Dedifferentiated amniotic fluid mesenchymal stem cell (primary cell): ENCODE data around the gene RPTOR.
A peak's percentile ranks its signal among the peaks of the same experiment; 100 is the strongest.
"Not testable (repeated sequence)": the region's sequence is repeated elsewhere in the genome, so short reads cannot be mapped to it uniquely, and the experiment has no call there.

ENCODE experiments used
- DNase-seq: peaks from one replicate; pipeline ENCODE4 v3.0.0-alpha.2; 2016; ENCODE audit errors: extremely low spot score

Gene RPTOR

GRCh38 chr17:80512233-80512632 is 32.4 kb upstream of the RPTOR start:
- DNase-seq, result no peak

DNA sequence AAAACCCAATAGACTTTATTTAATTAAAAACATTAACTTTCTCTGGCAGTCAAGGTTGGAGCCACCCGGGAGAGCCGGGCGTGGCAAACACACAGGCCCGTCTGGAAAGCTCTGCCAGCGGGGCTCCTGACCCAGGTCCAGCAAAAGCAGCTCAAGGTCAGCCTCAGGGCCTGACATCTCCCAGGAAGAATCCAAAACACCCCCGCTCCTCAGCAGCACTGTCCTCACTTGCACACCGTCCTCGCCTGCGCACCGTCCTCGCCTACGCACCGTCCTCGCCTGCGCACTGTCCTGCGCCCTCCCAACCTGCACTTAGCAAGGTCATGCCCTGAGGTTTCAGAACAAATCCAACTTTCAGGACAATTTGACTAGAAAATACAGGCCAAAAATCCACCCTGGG is 31.4 kb upstream of the RPTOR start:
- no peak for DNase-seq

DNA sequence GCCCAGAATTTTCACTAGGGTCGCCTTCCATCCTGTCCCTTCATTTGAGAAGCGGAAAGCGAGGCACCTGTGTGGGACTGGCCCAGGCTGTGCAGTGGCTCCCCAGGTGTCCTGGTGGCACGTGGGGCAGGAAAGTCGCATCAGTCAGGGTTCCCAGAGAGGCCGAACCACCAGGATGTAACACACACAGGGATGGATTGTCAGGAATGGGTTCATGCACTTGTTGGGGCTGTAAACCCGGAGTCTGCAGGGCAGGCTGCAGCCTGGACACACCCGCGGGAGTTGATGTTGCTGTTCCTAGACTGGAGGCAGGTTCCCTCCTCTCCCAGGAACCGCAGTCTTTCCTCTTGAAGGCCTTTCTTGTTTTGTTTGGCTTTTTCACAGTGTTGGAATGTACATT is 30.7 kb upstream of the RPTOR start:
- peak; percentile 46 for DNase-seq

- DNase-seq, result no peak
These were observed 28.3 kb upstream of the RPTOR start for GRCh38 chr17:80516171-80516932.

DNA sequence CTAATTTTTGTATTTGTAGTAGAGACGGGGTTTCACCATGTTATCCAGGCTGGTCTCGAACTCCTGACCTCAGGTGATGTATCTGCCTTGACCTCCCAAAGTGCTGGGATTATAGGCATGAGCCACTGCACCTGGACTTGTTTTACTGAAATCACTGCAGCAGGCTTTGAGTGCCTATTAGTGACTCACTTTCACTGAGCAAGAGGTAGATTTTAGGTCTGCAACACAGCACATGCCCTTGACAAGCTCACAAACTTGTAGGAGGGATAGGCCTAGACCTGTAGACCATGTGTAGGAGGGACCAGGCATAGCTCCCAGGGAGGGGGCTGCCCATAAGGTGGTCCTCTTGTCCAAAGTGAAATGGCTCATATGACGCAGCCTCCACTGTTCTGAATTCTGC is 27.0 kb upstream of the RPTOR start:
- no peak for DNase-seq

DNA sequence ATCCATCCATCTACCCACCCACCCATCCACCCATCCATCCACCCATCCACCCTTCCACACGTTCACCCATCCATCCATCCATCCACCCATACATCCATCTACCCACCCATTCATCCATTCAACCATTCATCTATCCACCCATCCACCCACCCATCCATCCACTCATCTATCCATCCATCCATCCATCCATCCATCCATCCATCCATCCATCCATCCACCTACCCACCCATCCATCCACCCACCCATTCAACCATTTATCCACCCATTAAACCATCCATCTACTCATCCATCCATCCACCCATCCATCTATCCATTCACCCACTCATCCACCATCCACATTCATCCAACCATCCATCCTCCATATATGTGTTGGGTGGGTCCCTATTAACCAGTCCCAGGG is 26.2 kb upstream of the RPTOR start:
- DNase-seq, result no peak

- DNase-seq, result no peak
These were observed 25.4 kb upstream of the RPTOR start for GRCh38 chr17:80519091-80519781.

- DNase-seq, result no peak
These were observed 23.7 kb upstream of the RPTOR start for GRCh38 chr17:80520810-80521455.

- no peak for DNase-seq
These were observed 21.4 kb upstream of the RPTOR start for GRCh38 chr17:80523054-80523744.

- DNase-seq, result no peak
These were observed 20.5 kb upstream of the RPTOR start for GRCh38 chr17:80523956-80524712.

GRCh38 chr17:80526116-80526910 is 18.3 kb upstream of the RPTOR start:
- no peak for DNase-seq

DNA sequence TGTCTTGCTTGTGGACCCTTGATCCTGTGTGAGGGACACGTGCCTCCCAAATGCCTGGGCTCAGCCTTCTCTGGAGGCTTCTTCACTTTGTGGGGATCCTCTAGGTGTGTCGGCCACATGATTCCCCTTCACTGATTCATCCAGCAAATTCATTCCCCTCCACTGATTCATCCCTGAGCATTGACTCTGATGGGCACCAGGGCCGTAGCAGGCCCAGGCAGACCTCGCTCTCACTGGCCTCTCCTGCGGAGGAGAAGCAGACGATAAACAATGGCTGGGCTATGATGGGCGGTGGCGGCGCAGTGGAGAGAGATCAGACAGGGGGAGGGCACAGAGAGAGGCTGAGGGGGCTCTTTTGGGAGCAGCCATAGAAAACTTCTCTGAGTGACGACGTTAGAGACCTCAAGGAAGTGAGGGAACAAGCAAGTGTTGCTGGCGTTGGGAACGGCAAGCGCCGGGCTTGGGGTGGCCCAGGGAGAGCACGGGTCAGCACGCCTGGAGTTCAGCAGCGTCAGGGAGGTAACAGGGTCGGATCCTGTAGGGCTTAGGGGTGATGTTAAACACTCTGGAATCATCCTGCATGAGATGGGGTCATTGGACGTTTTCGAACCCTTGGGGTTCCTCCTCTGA is 17.5 kb upstream of the RPTOR start:
- DNase-seq, result no peak

DNA sequence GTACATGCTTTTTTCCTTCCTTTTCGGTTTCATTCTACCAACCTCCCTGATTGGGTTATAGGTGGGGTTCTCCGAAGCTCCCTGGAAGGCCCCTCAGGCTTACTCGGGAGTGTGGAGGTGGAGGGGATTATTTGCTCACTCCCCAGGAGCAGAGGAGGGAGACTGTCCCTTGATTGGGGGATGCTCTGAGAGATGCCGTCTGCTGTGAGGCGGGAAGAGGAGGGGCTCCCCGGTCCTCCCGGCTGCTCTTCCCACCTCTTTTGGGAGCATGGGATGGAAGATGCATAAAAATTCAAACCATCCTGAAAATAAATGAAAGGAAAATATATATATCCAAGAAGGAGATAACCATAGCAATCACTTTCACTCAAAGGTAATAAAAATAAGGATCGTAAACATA is 16.1 kb upstream of the RPTOR start:
- no peak for DNase-seq

GRCh38 chr17:80529104-80529903 is 15.3 kb upstream of the RPTOR start:
- DNase-seq, result no peak

DNA sequence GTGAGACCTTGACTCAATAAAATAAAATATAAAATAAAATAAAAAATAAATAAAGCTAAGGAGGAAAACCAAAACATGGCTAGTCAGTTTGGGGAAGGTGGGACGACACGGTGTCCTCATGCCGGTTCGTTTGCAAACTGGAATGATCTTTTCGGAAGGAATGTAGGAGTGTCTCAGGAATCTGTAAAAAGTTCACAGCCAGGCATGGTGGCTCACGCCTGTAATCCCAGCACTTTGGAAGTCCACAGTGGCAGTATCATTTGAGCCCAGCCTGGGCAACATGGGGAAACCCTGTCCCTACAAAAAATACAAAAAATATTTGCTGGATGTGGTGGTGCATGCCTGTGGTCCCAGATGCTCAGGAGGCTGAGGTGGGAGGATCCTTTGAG is 14.7 kb upstream of the RPTOR start:
- no peak for DNase-seq

DNA sequence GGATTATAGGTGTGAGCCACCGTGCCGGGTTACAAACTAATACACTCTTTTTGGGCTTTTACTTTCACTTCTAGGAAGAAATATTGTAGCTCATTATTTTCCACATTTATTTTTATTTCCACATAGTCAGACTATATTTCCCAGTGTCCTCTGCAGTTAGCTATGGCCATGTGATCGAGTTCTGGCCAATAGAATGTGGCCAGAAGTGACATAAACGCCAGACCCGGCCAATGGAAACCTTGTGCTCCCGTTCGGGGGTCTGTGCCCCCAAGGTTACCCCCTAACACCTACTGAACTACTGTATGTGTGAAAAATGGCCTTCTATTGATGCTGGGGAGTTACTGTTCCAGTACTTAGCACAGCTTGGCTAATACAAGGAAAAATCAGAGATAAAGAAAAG is 13.2 kb upstream of the RPTOR start:
- DNase-seq, result no peak

- not testable (repeated sequence) for DNase-seq
These were observed 7.3 kb upstream of the RPTOR start for GRCh38 chr17:80537386-80537785.

GRCh38 chr17:80538484-80538883 is 6.2 kb upstream of the RPTOR start:
- no peak for DNase-seq

- no peak for DNase-seq
These were observed 5.5 kb upstream of the RPTOR start for GRCh38 chr17:80539022-80539641.
